GM19455 (cell line): ENCODE results near the gene RPL7A.
"Not testable (repeated sequence)": the region's sequence is repeated elsewhere in the genome, so short reads cannot be mapped to it uniquely, and the experiment has no call there.

Experiments used
- ATAC-seq: cut with Tn5 transposase; IDR thresholded peaks from one replicate; pipeline ENCODE4 v1.9.1; 2021; ENCODE audit not compliant: unreplicated experiment

RPL7A gene

DNA sequence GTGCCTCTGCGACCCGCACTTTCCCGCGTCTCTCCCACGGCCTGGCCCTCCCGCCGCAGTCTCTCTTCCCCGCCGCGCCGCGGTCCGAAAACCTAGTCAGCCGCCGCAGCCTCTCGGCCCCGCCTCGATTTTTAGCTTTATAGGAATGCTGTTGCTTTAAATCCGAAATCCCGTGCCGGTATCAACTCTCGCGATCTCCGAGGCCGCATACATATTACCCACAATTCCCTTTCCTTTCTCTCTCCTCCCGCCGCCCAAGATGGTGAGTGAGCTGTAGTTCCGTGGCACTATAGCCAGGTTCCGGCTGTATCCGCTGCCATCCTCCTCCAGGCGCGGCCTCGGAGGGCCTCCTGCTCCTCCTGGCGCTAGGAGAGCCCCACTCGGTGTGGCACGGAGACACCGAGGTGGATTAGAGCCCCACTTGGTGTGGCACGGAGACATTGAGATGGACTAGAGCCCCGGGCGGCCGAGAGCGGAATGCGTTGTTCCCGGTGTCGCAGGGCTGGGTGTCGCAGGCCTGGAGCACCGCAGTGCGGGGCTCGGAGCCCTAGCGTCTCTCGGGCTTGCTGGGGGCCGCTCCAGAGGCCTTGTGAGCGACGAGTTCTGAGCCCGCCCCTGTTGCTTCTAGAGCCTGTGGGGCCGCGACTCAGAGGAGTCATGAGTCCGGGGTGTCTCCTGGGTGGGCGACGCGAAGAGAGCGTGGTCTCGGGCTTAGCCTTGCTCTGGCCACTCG, at the start of gene RPL7A, which contains the start of gene MED22:
Gene RPL7A (plus strand): TSS at position 234 of the 733 bp plus-strand sequence. CDS start 26 bp downstream, at position 260.
Gene MED22 (minus strand): TSS at position 147 of the 733 bp plus-strand sequence. CDS start 1,469 bp downstream, outside the sequence.
- ATAC-seq = peak; percentile 73

DNA sequence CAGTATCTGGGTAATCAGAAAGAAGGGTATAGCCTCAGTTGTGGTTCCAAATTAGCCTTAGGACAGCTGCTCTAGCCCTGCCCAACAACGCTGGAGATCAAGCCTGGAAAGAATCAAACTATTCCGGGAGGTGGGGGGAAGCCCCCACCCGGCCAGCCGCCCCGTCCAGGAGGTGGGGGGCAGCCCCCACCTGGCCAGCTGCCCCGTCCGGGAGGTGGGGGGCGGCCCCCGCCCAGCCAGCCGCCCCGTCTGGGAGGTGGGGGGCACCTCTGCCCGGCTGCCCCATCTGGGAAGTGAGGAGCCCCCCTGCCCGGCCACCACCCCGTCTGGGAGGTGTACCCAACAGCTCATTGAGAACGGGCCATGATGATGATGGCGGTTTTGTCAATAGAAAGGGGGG, 48.0 kb upstream of the RPL7A start:
- not testable (repeated sequence) for ATAC-seq

DNA sequence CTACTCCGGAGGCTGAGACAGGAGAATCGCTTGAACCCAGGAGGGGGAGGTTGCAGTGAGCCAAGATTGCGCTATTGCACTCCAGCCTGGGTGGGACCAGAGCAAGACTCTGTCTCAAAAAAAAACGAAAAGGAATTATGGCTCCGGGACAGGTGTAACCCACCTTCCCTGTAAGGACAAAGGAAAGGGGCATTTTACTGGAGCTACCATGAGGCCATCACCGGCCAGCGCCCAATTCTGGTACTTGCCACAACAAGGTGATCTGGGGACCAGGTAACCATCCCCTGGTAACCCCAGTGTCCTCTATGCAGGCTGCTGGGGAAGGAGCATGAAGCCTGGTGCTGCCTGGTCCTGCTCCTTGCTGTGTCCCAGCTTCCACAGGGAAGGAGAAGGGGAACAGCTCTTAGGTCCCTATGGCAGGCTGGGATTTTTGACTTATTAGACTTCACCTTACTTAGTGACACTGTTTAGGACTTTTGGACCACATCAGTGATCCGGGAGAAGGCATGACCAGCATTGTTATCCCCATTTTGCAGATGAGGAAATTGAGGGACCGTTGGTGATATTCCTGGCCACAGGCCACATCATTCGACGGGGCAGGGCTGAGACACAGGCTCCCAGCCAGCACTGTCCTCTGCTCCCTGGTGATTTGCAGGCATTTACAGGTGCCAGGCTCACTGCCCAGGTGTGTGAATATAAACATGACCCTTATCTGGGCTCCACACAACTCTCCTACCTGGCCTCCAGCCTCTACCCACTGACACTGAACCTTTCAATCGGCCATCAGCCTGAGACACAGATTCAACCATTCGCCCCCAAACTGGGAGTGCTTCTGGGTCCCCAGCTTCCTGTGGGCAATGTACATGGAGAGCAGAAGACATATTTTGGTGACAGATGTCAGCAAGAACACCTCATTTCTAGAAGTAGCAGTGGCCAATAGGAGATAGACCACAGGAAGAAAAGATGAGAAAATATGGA, 46.5 kb upstream of the RPL7A start:
- no peak for ATAC-seq

- no peak for ATAC-seq
These were observed 44.5 kb upstream of the RPL7A start for GRCh38 chr9:133303266-133304157.

GRCh38 chr9:133304158-133304470, 43.9 kb upstream of the RPL7A start:
- no peak for ATAC-seq

GRCh38 chr9:133304477-133305377, 43.3 kb upstream of the RPL7A start:
- ATAC-seq = no peak

- ATAC-seq = no peak
These were observed 42.3 kb upstream of the RPL7A start for GRCh38 chr9:133305731-133306130.

GRCh38 chr9:133306242-133307204, 41.5 kb upstream of the RPL7A start:
- ATAC-seq = no peak

DNA sequence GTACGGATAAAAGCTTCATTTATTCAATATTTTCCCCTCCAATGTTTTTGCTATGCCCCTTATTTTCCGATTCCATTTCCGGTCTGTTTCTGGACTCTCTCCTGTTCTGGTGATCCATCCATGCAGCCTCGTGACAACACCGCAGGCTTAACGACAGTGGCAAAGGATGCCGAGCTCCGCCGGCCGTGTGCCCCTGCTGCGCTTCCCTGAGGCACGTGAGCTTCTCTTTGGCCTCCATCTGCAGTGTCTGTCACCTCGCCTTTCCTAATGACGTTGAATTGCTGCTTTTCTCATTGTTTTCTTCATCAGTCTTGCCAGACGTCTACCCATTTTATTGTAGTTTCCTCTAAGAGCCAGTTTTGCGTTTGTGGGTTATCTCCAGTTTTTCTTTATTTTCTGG, 40.7 kb upstream of the RPL7A start:
- ATAC-seq = no peak

GRCh38 chr9:133309608-133310007, 38.4 kb upstream of the RPL7A start:
- no peak for ATAC-seq

GRCh38 chr9:133315997-133316396, 32.0 kb upstream of the RPL7A start:
- no peak for ATAC-seq

- not testable (repeated sequence) for ATAC-seq
These were observed 30.5 kb upstream of the RPL7A start for GRCh38 chr9:133317551-133317950.

DNA sequence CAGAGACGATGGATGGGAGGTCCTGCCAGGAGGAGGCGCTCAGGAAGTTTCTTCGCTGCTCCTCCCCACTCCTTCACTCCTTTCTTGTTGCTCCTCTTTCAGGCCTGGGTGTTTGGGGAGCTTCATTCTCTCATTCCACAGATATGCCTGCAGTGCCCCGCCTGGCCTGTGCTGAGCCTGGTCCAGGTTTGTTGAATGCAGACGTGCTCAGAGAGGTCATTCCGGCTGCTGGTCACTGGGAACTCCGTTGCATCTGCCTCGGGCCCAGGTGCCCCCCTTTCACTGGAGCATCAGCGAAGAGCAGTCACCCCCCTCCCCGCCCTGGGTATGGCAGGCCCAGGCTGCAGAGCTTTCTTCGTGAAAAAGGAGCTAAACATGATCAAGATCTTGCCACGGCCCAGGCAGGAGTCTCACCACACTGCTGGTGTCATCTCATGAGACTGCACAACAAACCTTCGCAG, 27.6 kb upstream of the RPL7A start:
- ATAC-seq = no peak

GRCh38 chr9:133321411-133321935, 26.5 kb upstream of the RPL7A start:
- ATAC-seq = no peak

GRCh38 chr9:133322701-133323100, 25.3 kb upstream of the RPL7A start:
- ATAC-seq = no peak

DNA sequence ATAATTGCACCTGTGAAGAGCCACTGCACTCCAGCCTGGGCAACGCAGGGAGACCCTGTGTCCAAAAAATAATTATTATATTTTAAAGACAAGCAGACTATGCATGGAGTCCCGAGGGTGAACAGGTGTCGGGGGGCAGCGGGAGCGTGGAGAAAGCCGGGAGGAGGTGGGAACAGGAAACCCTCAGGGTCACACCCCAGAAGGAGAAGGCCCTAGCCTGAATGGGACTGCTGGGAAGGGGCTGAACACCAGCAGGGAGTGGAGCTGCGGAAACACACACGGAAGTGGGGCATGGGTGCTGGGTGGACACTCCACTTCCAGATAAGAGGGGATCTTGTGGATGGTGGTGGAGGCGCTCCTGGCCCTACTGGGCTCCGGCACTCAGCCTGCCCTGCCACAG, 24.8 kb upstream of the RPL7A start:
- no peak for ATAC-seq

DNA sequence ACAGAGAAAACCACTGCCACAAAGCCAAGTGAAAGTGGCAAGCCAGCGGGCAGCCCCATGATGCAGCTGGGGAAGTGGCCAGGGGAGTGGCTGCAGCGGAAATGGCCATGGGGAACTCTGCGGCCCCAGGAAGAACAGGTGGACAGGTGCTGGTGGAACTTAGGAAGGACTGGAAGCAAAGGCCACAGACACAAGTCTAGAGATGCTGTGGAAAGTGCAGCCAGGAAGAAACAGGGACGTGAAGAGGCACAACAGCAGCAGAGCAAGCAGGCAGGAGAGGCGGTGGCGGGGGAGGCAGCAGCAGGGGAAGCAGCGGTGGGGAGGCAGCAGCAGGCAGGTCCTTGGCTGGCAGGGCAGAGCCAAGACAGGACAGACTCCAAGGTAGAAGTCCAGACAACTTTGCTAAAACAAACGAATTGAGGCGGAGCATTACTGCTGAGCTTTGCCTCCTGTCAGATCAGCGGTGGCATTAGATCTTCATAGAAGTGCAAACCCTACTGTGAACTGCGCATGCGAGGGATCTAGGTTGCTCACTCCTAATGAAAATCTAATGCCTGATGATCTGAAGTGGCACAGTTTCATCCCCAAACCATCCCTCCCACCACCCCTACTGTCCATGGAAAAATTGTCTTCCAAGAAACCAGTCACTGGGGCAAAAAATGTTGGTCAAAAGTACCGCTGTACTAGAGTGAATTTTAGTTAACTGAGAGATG, 23.9 kb upstream of the RPL7A start:
- ATAC-seq = no peak

- not testable (repeated sequence) for ATAC-seq
These were observed 21.0 kb upstream of the RPL7A start for GRCh38 chr9:133327021-133327420.
